ENCODE measurements around the gene CCL20.
"Not testable (repeated sequence)": the region's sequence is repeated elsewhere in the genome, so short reads cannot be mapped to it uniquely, and the experiment has no call there.

CCL20 gene

GRCh38 chr2:227834916-227835650 lies 21.4 kb downstream of the CCL20 start:
- Histone ChIP-seq H3K4me3 (ENCODE audit: low read depth, low read length) (no peak overlapping the region), H3K27ac (ENCODE audit: low read depth, low read length) (no peak overlapping the region), H3K36me3 (ENCODE audit: insufficient read depth, low read length) (no peaks in the 10 kb centered on the region), H3K4me1 (ENCODE audit: control insufficient read depth, insufficient read depth, low read length, unreplicated experiment) (no peaks in the 10 kb centered on the region), H2AFZ (ENCODE audit: low read length, unreplicated experiment) (no peak overlapping the region), H3K27me3 (ENCODE audit: insufficient read depth, low read length) (no peaks in the 10 kb centered on the region), H3K79me2 (ENCODE audit: control insufficient read depth, insufficient read depth, low read length, unreplicated experiment) (no peaks in the 10 kb centered on the region)

- H3K4me1 ChIP-seq (ENCODE audit: control insufficient read depth, insufficient read depth, low read length, unreplicated experiment); H3K4me3 ChIP-seq (ENCODE audit: low read depth, low read length); H3K27me3 ChIP-seq (ENCODE audit: insufficient read depth, low read length); H2AFZ ChIP-seq (ENCODE audit: low read length, unreplicated experiment); H3K79me2 ChIP-seq (ENCODE audit: control insufficient read depth, insufficient read depth, low read length, unreplicated experiment); H3K27ac ChIP-seq (ENCODE audit: low read depth, low read length); H3K36me3 ChIP-seq (ENCODE audit: insufficient read depth, low read length): not testable (repeated sequence)
Observed at GRCh38 chr2:227839339-227840129, 25.9 kb downstream of the CCL20 start.

- Histone ChIP-seq H3K36me3 (ENCODE audit: insufficient read depth, low read length) (no peaks in the 10 kb centered on the region), H3K79me2 (ENCODE audit: control insufficient read depth, insufficient read depth, low read length, unreplicated experiment) (no peaks in the 10 kb centered on the region), H3K27ac (ENCODE audit: low read depth, low read length) (no peak overlapping the region), H2AFZ (ENCODE audit: low read length, unreplicated experiment) (peak overlapping the region; percentile 35), H3K27me3 (ENCODE audit: insufficient read depth, low read length) (no peaks in the 10 kb centered on the region), H3K4me1 (ENCODE audit: control insufficient read depth, insufficient read depth, low read length, unreplicated experiment) (peaks cover 27% of the 10 kb centered on the region), H3K4me3 (ENCODE audit: low read depth, low read length) (no peak overlapping the region)
Observed at GRCh38 chr2:227846831-227847230, 33.2 kb downstream of the CCL20 start.

- H3K27ac ChIP-seq (ENCODE audit: low read depth, low read length): peak overlapping the region; percentile 12; the same call in 1 of the 2 replicates
Observed at GRCh38 chr2:227848146-227848545, 34.5 kb downstream of the CCL20 start.

GRCh38 chr2:227848586-227848985 lies 34.9 kb downstream of the CCL20 start:
- H3K27me3 ChIP-seq (ENCODE audit: insufficient read depth, low read length): no peaks in the 10 kb centered on the region
- H2AFZ ChIP-seq (ENCODE audit: low read length, unreplicated experiment): no peak overlapping the region
- no peak overlapping the region for H3K4me3 ChIP-seq (ENCODE audit: low read depth, low read length)
- H3K27ac ChIP-seq (ENCODE audit: low read depth, low read length): peak overlapping the region; percentile 12; the same call in 1 of the 2 replicates
- no peaks in the 10 kb centered on the region for H3K79me2 ChIP-seq (ENCODE audit: control insufficient read depth, insufficient read depth, low read length, unreplicated experiment)
- no peaks in the 10 kb centered on the region for H3K36me3 ChIP-seq (ENCODE audit: insufficient read depth, low read length)
- peaks cover 40% of the 10 kb centered on the region for H3K4me1 ChIP-seq (ENCODE audit: control insufficient read depth, insufficient read depth, low read length, unreplicated experiment)

More at GRCh38 chr2:227848146-227848545, 34.5 kb downstream of the CCL20 start:
- Histone ChIP-seq H3K79me2 (ENCODE audit: control insufficient read depth, insufficient read depth, low read length, unreplicated experiment) (no peaks in the 10 kb centered on the region), H2AFZ (ENCODE audit: low read length, unreplicated experiment) (no peak overlapping the region), H3K4me3 (ENCODE audit: low read depth, low read length) (no peak overlapping the region), H3K36me3 (ENCODE audit: insufficient read depth, low read length) (no peaks in the 10 kb centered on the region), H3K4me1 (ENCODE audit: control insufficient read depth, insufficient read depth, low read length, unreplicated experiment) (peaks cover 35% of the 10 kb centered on the region), H3K27me3 (ENCODE audit: insufficient read depth, low read length) (no peaks in the 10 kb centered on the region)

- Histone ChIP-seq H2AFZ (ENCODE audit: low read length, unreplicated experiment) (no peak overlapping the region), H3K4me1 (ENCODE audit: control insufficient read depth, insufficient read depth, low read length, unreplicated experiment) (peaks cover 47% of the 10 kb centered on the region), H3K27ac (ENCODE audit: low read depth, low read length) (peak overlapping the region; percentile 87), H3K79me2 (ENCODE audit: control insufficient read depth, insufficient read depth, low read length, unreplicated experiment) (no peaks in the 10 kb centered on the region), H3K27me3 (ENCODE audit: insufficient read depth, low read length) (no peaks in the 10 kb centered on the region), H3K36me3 (ENCODE audit: insufficient read depth, low read length) (no peaks in the 10 kb centered on the region), H3K4me3 (ENCODE audit: low read depth, low read length) (no peak overlapping the region)
Observed at GRCh38 chr2:227849906-227850305, 36.3 kb downstream of the CCL20 start.

- Histone ChIP-seq H3K36me3 (ENCODE audit: insufficient read depth, low read length) (no peaks in the 10 kb centered on the region), H2AFZ (ENCODE audit: low read length, unreplicated experiment) (peak overlapping the region; percentile 43), H3K4me3 (ENCODE audit: low read depth, low read length) (no peak overlapping the region), H3K79me2 (ENCODE audit: control insufficient read depth, insufficient read depth, low read length, unreplicated experiment) (no peaks in the 10 kb centered on the region), H3K27me3 (ENCODE audit: insufficient read depth, low read length) (no peaks in the 10 kb centered on the region), H3K4me1 (ENCODE audit: control insufficient read depth, insufficient read depth, low read length, unreplicated experiment) (peaks cover 53% of the 10 kb centered on the region), H3K27ac (ENCODE audit: low read depth, low read length) (peak overlapping the region; percentile 59)
Observed at GRCh38 chr2:227853204-227853629, 39.6 kb downstream of the CCL20 start.

GRCh38 chr2:227853765-227854271 lies 40.2 kb downstream of the CCL20 start:
- H3K36me3 ChIP-seq (ENCODE audit: insufficient read depth, low read length): no peaks in the 10 kb centered on the region
- peaks cover 47% of the 10 kb centered on the region for H3K4me1 ChIP-seq (ENCODE audit: control insufficient read depth, insufficient read depth, low read length, unreplicated experiment)
- peak overlapping the region; percentile 43 for H2AFZ ChIP-seq (ENCODE audit: low read length, unreplicated experiment)
- H3K27ac ChIP-seq (ENCODE audit: low read depth, low read length): peak overlapping the region; percentile 59
- H3K27me3 ChIP-seq (ENCODE audit: insufficient read depth, low read length): no peaks in the 10 kb centered on the region
- H3K79me2 ChIP-seq (ENCODE audit: control insufficient read depth, insufficient read depth, low read length, unreplicated experiment): no peaks in the 10 kb centered on the region
- no peak overlapping the region for H3K4me3 ChIP-seq (ENCODE audit: low read depth, low read length)

GRCh38 chr2:227855440-227855839 lies 41.8 kb downstream of the CCL20 start:
- H2AFZ ChIP-seq (ENCODE audit: low read length, unreplicated experiment): peak overlapping the region; percentile 12
- H3K27me3 ChIP-seq (ENCODE audit: insufficient read depth, low read length): no peaks in the 10 kb centered on the region
- no peaks in the 10 kb centered on the region for H3K79me2 ChIP-seq (ENCODE audit: control insufficient read depth, insufficient read depth, low read length, unreplicated experiment)
- H3K27ac ChIP-seq (ENCODE audit: low read depth, low read length): no peak overlapping the region
- no peak overlapping the region for H3K4me3 ChIP-seq (ENCODE audit: low read depth, low read length)
- H3K36me3 ChIP-seq (ENCODE audit: insufficient read depth, low read length): no peaks in the 10 kb centered on the region
- H3K4me1 ChIP-seq (ENCODE audit: control insufficient read depth, insufficient read depth, low read length, unreplicated experiment): peaks cover 34% of the 10 kb centered on the region

GRCh38 chr2:227856697-227857096 lies 43.1 kb downstream of the CCL20 start:
- peaks cover 42% of the 10 kb centered on the region for H3K4me1 ChIP-seq (ENCODE audit: control insufficient read depth, insufficient read depth, low read length, unreplicated experiment)
- H3K27ac ChIP-seq (ENCODE audit: low read depth, low read length): no peak overlapping the region
- no peak overlapping the region for H2AFZ ChIP-seq (ENCODE audit: low read length, unreplicated experiment)
- H3K4me3 ChIP-seq (ENCODE audit: low read depth, low read length): no peak overlapping the region
- no peaks in the 10 kb centered on the region for H3K79me2 ChIP-seq (ENCODE audit: control insufficient read depth, insufficient read depth, low read length, unreplicated experiment)
- no peaks in the 10 kb centered on the region for H3K36me3 ChIP-seq (ENCODE audit: insufficient read depth, low read length)
- H3K27me3 ChIP-seq (ENCODE audit: insufficient read depth, low read length): no peaks in the 10 kb centered on the region
